Activated effector memory CD4-positive, alpha-beta T cell treated with anti-CD3 and anti-CD28 coated beads, Interleukin-2, amount 50 U/mL, for 16 hours (primary cell): Measurements from ENCODE around the gene RAI14.

Experiments
- DNase-seq: peaks from one replicate; pipeline ENCODE4 v3.0.0-alpha.2; 2020

RAI14 gene

DNA sequence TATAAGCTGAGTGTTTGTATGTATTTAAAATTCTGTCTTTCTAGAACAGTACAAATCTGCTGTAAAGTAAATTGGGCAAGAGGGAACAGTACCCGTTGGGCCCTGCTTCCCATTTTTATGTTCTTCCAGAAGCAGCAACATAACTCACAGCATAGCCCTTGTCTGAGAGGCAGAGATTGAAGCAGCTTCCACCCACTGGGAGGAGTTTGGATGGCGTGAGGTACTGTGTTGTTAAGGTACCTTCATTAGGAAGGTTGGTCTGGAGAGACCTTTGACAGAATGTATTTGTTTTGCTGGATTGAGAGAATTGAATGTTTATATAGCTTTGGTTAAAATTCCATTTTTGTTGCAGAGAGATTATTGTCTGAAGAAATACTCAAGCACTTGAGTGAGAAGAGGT is 24.8 kb downstream of the RAI14 start:
- DNase-seq = no peak

DNA sequence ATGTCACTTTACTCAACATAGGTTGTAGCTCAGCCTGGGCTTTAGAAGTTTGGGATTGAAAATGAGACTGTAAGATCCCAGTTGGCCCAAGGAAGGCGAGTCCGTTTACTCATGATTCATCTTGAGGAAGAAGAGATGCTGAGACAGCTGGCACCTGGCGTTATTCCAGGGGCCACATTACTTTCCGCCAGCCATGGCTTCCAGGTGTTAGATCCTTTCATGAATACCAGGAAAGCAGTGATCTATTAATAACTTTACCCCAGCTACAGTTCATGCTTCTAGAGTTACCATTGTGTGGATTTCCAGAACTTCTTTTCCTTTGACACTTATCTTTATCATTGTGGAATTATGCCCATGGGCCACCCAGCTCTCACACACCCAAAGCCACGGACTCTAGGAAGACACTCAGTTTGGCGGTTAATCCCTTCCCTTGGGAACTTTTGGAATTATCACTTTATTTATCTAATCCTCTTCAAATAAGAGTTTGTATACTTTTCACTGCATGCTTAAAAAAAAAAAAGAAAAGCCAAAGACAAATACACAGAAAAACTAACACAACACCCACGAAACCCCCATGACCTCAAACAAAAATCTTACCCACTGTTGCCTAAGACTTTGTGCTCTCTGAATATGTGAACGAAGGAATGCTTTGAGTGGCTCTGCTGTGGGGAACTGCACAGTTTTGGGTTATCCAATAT is 26.9 kb downstream of the RAI14 start:
- DNase-seq = no peak

DNA sequence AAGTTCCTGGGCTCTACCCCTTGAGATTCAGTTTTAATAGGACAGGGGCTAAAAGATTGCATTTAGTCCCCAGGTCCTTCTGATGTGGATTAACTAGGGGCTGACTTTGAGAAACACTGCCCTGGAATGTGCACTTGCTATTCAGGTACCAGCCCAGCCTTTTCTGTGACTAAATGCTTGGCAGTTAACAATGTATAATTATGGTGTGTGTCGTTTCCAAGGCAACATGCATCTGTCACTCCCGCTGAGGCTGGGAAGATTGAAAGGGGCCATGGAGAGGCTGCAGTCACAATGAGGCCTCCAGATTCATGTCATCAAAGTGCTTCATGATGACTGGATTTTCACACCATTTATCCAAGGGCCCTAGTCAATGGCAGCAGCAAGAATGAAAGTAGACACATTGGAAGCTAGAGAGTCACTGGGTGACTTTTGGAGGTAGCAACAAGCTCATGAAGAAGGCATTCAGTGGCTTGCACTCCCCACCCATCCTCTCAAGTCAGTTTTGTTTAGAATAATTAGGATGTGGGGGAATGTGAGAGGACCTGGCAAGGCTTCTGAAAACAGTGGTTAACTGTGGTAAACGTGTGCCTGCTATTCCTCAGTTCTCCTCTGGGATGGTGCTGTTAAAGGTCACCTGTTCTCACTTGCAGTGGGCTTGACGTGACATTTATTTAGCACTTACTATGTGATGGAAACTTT is 28.3 kb downstream of the RAI14 start:
- no peak for DNase-seq

DNA sequence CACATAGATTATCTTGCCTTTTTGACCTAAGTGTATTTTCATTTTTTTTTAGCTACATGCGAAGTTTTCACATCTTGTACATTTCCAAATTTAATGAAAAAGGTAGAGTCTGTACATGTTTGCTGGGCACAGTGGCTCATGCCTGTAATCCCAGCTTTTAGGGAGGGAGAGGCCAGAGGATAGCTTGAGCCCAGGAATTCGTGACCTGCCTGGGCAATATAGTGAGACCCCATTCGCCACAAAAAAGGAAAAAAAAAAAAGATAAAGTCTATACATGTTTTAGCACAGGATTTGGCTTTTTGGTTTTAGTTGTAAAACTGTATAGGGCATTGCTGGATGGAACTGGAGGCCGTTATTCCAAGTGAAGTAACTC is 28.8 kb downstream of the RAI14 start:
- DNase-seq = no peak

DNA sequence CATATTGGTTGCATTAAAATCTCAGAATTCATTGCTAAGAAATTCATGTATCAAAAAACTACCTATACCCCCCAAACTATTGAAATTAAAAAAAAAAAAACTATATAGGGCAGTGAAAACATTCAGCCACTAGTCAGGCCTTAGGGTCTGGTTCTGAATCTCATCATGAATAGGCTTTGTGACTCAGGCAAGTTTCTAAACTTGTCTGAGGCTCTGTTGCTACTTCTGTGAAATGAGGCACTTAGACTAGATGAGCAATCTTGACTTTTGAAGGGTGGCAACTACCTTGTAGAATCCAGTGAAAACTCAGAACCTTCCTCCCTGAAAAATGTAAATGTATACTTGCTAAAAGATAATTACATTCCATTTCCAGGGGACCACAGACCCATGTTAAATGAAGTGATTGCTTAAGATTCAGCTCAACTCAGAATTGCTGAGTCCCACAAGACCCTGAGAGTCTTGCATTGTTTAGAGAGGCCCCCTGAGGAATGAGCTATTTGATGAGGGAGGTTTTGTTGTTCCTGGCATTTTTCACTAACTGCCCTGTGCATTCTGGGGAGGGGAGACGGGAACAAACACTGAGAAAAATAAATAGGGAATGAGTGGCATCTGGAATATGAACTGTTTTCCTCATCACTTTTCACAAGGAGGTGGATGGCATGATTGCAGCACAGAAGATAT is 29.5 kb downstream of the RAI14 start:
- DNase-seq = no peak

DNA sequence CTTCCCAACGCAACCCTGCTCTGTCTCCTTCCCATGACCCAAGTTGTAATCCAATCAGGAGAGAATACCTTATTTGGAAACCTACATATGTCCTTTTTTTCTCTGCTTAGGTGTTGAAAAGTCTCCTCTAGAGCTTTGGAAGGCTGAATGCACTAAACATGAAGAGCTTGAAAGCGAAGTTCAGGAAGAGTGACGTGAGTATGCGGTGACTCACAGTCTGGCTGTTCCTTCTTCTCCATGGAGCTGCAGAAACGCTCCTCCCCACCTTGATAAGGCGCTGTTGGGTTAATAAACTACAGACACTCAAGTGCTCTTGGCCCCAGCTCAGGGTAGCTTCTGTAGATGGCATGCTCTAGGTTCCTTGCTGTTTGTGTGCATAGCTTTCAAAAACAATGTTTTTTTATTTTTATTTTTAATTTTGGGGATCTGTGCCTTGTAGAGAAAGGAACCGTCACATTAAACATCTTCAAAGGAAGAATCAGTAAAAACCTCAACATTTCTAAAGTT is 30.7 kb downstream of the RAI14 start:
- DNase-seq = no peak

DNA sequence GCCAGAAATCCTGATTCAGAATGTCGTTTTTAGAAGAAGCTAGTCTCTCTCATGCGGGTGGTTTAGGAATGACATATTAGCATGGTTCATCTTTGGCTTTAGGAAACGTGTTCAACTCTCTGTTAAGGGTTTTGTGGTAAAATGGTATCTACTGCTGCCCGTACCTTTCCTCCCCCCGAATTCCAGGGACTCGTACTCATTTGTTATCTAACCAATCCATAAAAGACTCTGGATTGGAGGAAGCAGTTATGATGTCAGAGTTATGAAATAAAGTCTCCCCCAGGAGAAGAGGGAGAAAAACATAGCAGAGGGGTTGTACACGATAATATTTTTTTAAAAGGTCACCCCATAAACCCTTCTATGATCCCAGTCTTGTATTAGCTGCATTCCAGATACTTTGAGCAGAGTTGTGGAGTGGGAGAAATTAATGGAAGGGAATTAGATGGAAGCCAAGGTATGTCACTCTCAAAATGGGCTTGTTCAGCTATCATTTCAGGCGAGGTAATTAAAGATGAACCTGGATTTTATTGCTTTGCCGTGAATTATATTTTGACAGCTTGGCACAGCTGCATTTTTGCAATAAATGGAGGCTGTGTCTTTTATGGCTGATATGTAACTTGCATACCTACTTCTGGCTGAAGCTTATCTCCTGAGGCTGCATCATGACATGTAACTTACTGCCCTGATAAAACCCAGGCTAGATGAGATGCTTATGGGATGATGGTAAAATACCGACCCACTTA is 31.3 kb downstream of the RAI14 start:
- no peak for DNase-seq

DNA sequence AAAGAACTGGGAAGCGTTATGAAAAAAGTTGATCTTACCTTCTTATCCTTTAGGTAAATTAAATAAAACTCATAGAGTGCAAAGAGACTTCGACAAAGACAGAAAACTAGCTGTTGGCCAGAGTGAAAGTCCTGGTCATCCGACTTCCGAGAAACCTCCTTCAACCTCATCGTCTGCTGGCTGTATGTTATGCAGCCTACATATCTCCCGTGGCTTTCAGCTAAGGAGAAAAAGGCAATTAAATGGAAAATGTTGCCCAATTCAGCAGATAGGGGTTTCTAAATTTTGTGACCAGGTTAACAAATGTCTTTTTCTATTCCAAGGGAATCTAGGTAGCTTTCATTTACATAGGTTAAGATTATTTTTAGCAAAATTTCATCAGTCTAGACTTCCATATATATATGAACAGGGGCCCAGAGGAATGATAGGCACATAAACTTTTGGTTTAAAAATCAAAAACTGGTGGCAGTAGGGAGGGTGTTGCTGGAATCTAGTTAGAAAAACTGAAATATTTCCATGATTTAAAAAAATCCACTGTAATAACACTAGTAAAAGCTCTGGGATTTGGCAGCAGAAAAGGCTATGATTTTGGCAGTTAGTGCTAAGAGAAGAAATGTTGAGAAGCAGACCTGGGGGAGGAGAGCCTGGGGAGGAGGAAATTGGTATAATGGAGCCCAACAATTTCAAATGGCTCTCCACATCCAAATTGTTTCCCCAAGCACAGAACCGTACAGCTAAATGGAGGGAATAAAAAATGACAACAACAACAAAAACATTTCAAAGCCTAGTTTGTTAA is 32.1 kb downstream of the RAI14 start:
- DNase-seq = no peak

DNA sequence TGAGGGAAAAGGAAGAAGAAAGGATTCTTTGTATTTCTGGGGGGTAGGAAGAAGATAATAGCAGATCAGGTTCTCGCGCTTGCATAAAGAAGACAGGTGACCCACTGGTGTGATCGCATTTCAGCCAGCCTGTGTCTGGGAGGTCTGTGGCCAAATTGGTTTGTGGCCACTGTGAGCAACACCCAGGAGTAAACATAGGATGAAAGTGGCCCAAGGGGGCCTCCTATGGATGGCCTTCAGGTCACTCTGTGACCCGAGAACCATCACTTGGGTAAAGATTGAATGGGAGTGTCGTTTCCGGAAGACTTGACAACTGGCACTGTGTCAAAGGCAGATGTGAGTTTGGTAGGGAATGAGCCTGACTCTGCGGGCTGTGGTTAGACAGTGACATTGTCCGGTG is 34.2 kb downstream of the RAI14 start:
- no peak for DNase-seq

DNA sequence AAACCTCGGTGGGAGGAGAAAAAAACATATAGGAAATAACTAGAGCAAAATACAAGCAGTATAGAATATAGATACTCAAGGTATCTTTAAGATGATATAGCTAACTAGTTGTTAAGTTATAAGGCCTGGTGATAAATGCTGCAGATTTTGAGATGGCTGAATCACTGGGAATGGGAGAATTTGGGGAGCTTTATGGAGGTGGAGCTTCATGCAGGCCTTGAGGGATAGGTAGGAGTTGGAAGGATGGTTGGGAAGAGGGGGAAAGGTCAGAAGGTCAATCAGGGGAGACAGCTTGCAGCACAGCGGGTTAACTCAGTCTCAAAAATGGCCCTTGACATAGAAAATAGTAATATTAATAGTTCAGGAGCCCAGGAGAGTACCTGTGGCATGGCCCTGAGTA is 34.8 kb downstream of the RAI14 start:
- DNase-seq = no peak

DNA sequence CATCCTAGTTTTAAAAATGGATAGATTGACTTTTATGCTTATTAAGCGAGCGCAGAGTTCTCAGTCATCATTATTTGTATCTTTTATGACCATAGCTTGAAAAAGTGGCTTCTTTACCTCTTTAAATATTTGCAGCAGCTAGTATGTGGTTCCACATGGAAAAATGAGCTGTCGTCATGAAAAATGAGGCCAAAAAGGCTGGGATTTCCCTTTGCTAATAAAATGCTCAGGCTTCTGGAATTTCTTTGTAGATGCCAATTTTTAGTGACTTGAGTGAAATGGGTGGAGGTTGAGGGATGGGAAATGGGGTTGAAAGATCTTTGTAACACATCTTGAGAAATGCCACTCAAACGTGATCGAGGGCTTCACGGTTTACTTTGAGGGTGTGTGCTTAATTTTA is 35.2 kb downstream of the RAI14 start:
- DNase-seq = no peak

DNA sequence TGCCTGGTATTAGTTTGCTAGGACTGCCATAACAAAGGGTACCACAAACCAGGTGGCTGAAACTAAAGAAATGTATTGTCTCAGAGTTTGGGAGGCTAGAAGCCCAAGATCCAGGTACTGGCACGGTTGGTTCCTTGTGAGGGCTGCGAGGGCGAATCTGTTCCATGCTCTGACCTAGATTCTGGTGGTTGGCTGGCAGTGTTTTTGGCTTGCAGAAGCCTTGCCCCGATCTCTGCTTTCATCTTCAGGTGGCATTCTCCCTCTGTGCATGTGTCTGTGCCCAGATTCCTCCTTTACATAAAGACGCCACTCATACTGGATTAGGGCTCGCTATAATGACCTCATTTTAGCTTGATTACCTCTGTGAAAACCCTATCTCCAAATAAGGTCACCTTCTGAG is 36.7 kb downstream of the RAI14 start:
- no peak for DNase-seq

DNA sequence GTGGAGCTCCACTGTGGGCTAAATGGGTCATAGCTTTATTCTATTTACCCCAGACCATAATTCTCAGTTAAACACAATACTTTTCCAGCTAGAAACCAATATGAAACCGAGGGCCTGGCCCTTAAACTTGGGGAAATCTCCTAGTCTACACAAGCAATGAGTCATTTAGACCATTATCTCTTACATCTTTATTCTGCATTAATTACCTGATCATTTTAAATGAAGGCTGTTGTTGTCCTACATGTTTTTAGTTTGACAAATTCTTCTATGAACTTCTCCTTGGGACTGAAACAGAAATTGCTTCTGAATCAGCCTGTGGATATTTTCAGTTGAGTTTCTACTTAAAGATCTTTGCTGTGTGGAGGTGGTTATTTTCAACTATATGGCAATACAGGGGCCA is 37.9 kb downstream of the RAI14 start:
- no peak for DNase-seq

DNA sequence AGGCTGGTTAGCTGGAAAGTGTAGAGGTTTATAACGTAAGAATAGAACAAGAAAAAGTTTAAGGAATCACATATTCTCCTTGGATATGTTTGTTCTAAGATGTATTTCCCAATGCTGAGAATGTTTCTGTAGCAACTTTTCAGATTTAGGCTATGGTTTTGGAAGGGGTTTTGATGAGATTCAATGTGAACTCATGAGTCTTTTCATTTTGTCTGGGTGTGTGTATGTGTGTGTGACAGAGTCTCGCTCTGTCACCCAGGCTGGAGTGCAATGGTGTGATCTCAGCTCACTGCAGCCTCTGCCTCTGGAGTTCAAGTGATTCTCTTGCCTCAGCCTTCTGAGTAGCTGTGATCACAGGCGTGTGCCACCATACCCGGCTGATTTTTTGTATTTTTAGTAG is 38.6 kb downstream of the RAI14 start:
- no peak for DNase-seq

DNA sequence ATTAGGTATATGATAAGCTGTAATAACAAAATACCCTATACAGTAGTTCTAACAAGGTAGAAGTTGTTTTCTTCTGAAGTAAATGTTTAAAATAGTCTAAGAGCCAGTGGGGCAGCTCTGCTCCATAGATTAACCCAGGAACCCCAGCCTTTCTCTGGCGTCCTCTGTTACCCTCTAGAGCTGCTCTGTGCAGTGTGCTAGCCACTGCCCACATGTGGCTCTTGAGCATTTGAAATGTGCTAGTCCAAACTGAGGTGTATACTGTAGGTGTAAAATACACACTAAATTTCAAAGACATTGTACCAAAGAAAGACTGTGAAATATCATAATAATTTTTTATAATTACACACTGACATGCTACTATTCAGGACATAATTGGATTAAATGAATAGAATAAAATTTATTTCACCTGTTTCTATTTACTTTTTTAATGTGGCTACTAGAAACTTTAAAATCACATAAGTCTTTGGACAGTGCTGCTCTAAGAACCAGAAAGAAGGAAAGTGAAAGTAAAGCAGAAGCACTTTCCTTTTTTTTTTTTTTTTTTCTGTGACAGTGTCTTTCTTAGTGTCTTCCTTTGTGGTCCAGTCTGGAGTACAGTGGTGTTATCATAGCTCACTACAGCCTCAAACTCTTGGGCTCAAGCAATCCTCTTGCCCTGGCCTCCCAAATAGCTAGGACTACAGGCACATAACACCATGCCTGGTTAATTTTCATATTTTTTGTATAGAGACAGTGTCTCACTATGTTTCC is 39.3 kb downstream of the RAI14 start:
- DNase-seq = no peak

DNA sequence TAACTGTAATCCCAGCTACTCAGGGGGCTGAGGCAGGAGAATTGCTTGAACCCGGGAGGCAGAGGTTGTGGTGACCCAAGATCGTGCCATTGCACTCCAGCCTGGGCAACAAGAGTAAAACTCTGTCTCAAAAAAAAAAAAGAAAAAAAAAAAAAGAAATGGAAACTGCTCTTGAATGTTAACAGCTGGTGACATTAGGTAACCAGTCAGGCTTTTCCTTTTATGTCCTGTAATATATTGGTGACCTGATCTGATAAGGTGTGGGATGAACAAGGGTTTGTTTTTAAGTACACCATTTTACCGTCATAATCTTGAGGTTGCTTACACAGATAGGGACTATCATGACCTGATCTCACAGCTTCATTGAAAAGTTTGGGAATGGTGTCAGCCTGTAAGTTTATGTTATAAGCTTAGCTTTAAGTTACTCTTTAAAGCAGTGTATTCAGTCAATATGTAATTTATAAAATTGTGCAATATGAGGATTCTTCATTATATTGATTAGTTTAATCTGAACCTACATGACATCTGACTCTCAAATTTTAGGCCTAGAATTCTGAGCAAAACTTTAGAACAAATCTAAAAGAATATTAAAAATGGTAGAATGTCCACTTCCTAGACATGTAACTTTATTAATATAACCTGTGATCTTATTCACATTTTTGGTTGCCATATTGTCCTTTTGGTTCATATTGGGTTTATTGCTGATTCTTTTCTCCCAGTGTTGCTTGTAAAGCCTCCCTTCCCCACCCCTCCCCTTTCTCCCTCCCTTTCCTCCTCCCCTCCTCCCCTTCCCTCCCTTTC is 41.4 kb downstream of the RAI14 start:
- no peak for DNase-seq

DNA sequence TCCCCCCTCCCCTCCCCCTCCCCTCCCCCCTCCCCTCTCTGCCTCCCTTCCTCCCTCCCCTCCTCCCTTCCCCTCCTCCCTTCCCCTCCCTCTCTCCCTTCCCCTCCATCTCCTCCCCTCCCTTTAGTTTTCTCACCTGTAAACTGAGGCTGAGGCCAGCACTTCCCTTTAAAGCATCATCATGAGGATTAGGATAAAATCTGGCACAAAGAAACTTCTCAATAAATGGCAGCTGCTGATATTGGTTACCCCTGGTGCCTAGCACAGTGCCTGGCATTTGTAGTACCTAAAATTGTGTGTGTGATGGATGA is 41.9 kb downstream of the RAI14 start:
- DNase-seq = no peak

DNA sequence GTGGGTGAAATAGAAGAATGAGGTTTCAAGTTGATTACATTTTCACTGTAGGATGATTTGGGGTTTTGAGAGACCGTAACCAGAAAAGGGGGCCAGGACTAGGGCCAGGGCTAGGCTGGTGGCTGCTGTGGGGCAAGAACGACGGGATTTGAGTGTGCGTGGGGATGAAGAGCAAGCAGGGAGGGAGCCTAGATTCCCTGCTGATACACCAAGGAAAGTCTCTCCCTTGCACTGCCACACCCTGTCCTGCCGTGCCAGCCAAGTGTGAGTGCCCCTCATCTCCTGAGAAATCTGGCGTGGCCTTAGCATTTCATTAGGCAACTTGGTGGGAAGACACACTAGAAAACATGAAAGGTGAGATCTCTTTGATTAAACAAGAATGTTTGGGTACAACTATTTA is 42.6 kb downstream of the RAI14 start:
- DNase-seq = no peak

DNA sequence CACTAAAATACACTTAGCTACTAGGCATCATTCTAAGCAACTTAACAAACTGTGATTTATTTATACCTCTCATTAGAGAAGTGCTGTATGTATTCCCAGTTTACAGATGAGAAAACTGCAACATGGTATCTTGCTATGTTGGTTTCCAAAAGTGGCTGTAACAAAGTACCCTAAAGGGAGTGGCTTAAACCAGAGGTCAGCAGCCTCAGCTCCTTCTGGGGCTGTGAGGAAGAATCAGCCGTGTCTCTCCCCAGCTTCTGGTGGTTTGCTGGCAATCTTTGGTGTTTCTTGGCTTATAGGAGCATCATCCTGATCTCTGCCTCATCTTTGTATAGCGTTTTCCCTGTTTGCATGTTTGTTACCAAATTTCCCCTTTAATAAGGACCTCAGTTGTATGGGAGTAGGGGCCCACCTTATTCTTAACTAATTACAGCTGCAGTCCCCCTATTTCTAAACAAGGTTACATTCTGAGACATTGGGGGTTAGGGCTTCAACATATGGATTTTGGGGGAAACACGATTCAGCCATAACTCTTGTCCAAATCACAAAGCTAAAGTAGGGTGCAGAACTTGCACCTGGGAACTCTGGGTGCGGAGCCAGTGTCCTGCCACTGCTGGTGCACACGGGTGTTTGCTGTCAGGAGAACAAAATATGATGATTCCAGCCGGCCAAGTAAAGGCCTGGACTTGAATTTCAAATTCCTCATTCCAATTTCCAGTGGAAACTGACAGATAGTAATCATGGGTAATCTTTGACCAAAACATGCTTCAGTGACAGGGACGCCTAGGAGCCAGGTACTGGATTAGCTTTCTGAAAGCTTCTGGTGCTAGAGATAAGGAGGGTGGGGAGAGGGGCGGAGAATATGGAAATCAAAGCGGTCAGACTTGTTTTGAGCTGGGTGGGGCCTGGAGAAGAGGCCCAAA is 43.3 kb downstream of the RAI14 start:
- no peak for DNase-seq

DNA sequence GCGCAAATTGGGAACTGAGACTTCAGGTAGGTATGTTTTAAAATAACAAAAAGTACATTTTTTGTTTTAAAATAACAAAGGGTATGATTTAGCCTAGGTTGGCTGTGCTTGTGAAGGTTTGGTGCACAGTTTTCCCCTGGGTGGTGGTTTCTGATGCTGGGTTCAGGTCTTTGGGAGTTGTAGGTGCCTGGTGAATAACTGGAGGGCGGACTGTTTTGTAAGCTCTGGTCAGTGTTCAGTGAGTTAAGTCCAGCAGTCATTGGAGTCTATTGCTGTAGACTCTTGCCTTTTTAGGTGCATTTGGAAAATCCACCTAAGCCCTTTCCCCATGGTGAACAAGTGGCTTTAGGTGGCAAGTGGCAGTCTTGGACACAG is 43.9 kb downstream of the RAI14 start:
- DNase-seq = no peak
